Kidney glomerular epithelial cell (primary cell): ENCODE measurements around the gene ZBTB44.
"Not testable (repeated sequence)": the region's sequence is repeated elsewhere in the genome, so short reads cannot be mapped to it uniquely, and the experiment has no call there.

Experiments used
- DNase-seq: peaks from one replicate; lab custom pipeline; 2025; lab: John Stamatoyannopoulos, UW

ZBTB44 gene

GRCh38 chr11:130314750-130315285, at the start of gene ZBTB44:
Gene ZBTB44, minus strand, starts transcription at chr11:130314917. Its CDS starts 53,044 bp downstream, at chr11:130261873.
- DNase-seq, result peak; percentile 81

- DNase-seq, result no peak
These were observed 44.7 kb upstream of the ZBTB44 start for GRCh38 chr11:130359419-130359818.

GRCh38 chr11:130358398-130358797, 43.7 kb upstream of the ZBTB44 start:
- no peak for DNase-seq

GRCh38 chr11:130347261-130347660, 32.5 kb upstream of the ZBTB44 start:
- DNase-seq, result no peak

- DNase-seq, result no peak
These were observed 30.1 kb upstream of the ZBTB44 start for GRCh38 chr11:130344841-130345240.

- no peak for DNase-seq
These were observed 26.1 kb upstream of the ZBTB44 start for GRCh38 chr11:130340671-130341319.

- DNase-seq, result no peak
These were observed 23.9 kb upstream of the ZBTB44 start for GRCh38 chr11:130338667-130339066.

GRCh38 chr11:130337281-130338089, 22.8 kb upstream of the ZBTB44 start:
- DNase-seq, result no peak

GRCh38 chr11:130331397-130331796, 16.7 kb upstream of the ZBTB44 start:
- DNase-seq, result not testable (repeated sequence)

- DNase-seq, result no peak
These were observed 15.5 kb upstream of the ZBTB44 start for GRCh38 chr11:130330101-130330684.

GRCh38 chr11:130328420-130328819, 13.7 kb upstream of the ZBTB44 start:
- DNase-seq, result no peak

- DNase-seq, result no peak
These were observed 13.0 kb upstream of the ZBTB44 start for GRCh38 chr11:130327716-130328115.

GRCh38 chr11:130325691-130326090, 11.0 kb upstream of the ZBTB44 start:
- no peak for DNase-seq

- DNase-seq, result no peak
These were observed 9.0 kb upstream of the ZBTB44 start for GRCh38 chr11:130323452-130324450.

- DNase-seq, result no peak
These were observed 7.4 kb upstream of the ZBTB44 start for GRCh38 chr11:130322126-130322525.

GRCh38 chr11:130318031-130318673, 3.4 kb upstream of the ZBTB44 start:
- DNase-seq, result peak; percentile 92

GRCh38 chr11:130315354-130315970, 745 bp upstream of the ZBTB44 start:
- DNase-seq, result no peak

GRCh38 chr11:130314184-130314749, 450 bp downstream of the ZBTB44 start:
- peak; percentile 41 for DNase-seq

- peak; percentile 59 for DNase-seq
These were observed 1.1 kb downstream of the ZBTB44 start for GRCh38 chr11:130313383-130314183.
